ENCODE data around the gene HORMAD1.
"Not testable (repeated sequence)": the region's sequence is repeated elsewhere in the genome, so short reads cannot be mapped to it uniquely, and the experiment has no call there.

HORMAD1 gene, protein sequence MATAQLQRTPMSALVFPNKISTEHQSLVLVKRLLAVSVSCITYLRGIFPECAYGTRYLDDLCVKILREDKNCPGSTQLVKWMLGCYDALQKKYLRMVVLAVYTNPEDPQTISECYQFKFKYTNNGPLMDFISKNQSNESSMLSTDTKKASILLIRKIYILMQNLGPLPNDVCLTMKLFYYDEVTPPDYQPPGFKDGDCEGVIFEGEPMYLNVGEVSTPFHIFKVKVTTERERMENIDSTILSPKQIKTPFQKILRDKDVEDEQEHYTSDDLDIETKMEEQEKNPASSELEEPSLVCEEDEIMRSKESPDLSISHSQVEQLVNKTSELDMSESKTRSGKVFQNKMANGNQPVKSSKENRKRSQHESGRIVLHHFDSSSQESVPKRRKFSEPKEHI

DNA sequence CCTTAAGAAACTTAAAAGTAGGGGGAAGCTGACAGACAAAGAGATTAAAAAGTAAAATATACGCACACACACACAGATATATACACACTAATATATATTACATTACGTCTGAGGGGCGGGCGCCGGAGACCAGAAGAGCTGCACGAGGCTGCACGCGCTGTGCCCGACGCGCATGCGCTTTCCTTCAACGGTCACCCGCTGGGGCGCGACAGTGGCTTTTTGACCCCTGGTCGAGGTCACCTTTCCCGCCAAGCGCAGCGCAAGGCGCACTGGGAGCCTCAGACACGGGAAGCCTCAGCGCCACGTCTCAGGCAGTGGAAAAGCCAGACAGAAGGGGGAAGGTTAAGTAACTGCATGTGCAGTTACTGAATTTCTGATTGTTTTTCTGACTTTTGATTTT lies at the start of gene HORMAD1:
Gene HORMAD1, minus strand, starts transcription at position 193 of the 400 bp plus-strand sequence. CDS start 1,390 bp downstream, outside the sequence.
- no peak for DNase-seq (ENCODE audit: low read depth in 3 of 3, low spot score in 1 of 3)

DNA sequence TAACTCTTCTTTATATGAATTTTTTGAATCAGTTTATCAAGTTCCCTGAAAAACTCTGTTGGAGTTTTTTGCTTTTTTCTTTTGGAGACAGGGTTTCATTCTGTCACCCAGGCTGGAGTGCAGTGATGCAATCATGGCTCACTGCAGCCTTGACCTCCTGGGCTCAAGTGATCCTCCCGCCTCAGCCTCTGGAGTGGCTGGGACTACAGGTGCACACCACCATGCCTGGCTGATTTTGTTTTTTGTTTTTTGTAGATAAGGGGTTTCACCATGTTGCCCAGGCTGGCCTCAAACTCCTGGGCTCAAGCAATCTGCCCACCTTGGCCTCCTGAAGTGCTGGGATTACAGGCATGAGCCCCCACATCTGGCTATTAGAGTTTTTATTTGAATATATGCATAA lies 47.0 kb upstream of the HORMAD1 start:
- DNase-seq (ENCODE audit: low read depth in 3 of 3, low spot score in 1 of 3): not testable (repeated sequence)

DNA sequence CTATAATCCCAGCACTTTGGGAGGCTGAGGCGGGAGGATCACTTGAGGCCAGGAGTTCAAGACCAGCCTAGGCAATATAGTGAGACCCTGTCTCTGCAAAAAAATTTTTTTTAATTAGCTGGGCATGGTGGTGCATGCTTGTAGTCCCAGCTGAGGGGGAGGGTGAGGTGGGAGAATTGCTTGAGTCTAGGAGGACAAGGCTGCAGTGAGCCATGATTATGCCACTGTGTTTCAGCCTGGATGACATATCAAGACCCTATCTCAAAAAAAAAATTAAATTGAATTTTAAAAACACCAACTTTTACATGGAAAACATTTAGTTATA lies 45.2 kb upstream of the HORMAD1 start:
- not testable (repeated sequence) for DNase-seq (ENCODE audit: low read depth in 3 of 3, low spot score in 1 of 3)

DNA sequence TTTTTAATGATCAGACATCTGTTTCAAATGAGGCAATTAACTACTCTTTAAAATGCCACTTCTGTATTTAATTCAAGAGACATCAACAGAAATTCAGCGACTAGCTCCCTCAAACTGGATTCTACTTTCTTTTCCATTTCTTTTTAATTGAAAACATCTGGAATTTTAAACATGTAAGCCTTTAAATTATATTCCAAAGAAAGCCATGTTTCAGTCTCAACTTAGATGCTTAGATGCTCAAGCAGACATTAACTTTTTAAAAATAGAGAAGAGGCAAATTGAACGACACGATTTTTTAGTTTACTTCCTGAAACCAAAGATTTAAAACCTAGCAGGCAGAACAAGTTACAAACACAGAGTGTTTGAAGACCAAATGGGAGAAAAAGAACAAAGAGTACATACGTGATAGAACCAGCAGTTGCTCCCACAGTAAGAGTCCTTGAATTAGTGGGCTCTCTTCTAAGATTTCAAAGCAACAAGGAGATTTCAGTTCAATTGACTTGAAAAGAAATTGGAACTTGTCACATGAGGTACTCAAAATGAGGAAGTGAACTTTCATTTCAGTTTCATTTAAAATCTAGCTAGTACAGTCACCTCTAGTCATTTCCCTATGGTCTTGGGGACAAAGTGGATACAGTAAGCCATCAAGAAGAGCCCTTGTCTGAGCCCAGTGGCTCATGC lies 44.7 kb upstream of the HORMAD1 start, which contains the start of gene CTSS:
Gene CTSS, minus strand, starts transcription at position 483 of the 681 bp plus-strand sequence. CDS start 1,015 bp downstream, outside the sequence.
- DNase-seq (ENCODE audit: low read depth in 3 of 3, low spot score in 1 of 3): no peak

DNA sequence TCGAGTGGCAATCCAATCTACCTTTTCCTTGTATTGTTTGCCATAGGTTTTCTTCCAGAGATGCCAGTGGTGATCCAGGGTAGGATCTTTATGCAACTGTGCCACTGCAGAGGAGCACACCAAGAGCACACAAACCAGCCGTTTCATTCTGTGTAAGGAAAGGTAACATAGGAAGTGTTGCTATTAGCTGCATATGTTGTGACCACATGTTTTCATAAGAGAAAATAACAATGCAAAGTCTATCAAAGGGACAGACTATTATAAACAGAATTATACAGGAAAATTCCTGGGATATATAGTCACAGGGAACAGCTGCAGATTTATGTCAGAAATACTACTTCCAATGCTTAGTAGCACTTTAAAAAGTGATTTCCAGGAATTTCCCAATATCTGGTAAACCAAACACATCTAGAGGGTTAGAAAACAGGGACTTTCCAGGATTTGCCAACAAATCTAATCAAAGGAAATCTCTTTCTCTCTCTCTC lies 44.0 kb upstream of the HORMAD1 start:
- DNase-seq (ENCODE audit: low read depth in 3 of 3, low spot score in 1 of 3): no peak

DNA sequence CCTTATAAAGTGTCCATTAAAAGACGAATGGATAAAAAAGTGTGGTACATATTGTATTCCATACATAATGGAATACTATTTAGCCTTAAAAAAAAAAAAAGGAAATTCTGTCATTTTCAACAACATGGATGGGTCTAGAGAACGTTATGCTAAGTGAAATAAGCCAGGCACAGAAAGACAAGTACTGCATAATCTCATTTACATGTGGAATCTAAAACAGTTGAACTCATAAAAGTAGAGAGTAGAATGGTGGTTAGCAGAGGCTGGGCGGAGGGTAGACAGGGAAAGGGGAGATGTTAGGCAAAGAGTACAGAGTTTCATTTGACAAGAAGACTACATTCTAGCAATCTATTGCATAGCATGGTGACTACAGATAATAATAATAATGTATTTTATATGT lies 42.3 kb upstream of the HORMAD1 start:
- no peak for DNase-seq (ENCODE audit: low read depth in 3 of 3, low spot score in 1 of 3)

DNA sequence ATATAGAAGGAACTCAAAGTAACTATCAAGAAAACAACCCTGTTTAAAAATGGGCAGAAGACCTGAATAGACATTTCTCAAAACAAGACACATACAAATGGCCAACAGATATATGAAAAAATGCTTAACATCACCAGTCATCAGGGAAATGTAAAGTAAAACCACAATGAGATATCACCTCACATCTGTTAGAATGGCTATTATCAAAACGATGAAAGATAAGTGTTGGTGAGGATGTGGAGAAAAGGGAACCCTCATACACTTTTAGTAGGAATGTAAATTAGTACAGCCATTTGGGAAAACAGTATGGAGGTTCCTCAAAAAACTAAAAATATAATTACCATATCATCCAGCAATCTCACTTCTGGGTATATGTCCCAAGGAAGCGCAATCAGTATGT lies 41.9 kb upstream of the HORMAD1 start:
- no peak for DNase-seq (ENCODE audit: low read depth in 3 of 3, low spot score in 1 of 3)

DNA sequence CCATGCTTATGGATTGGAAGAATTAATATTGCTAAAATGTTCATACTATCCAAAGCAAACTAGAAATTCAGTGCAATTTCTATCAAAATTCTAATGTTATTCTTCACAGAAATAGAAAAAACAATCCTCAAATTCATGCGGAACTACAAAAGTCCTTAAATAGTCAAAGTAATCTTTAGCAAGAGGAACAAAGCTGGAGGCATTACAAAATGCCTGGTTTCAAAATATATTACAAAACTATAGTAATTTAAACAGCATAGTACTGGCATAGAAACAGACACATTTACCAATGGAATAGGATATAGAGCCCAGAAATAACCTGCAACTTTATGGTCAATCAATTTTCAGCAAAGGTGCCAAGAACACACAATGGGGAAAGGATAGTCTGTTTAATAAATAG lies 41.1 kb upstream of the HORMAD1 start:
- DNase-seq (ENCODE audit: low read depth in 3 of 3, low spot score in 1 of 3): no peak

DNA sequence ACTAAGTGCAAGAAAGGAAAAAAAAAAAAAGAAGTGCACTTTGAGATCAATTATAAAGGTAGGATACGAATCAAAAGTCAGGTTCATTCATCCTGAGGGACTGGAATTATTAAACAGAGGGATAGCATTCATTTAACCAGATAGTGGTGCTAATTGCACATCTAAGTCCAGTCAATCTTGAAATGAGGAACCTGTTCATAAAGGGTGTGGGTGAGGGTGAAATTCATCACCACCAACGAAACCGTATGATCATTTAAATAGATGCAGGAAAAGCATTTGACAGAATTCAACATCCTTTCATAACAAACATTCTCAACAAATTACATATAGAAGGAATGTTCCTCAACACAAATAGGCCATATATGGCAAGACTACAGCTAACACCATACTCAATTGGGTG lies 39.3 kb upstream of the HORMAD1 start:
- no peak for DNase-seq (ENCODE audit: low read depth in 3 of 3, low spot score in 1 of 3)

DNA sequence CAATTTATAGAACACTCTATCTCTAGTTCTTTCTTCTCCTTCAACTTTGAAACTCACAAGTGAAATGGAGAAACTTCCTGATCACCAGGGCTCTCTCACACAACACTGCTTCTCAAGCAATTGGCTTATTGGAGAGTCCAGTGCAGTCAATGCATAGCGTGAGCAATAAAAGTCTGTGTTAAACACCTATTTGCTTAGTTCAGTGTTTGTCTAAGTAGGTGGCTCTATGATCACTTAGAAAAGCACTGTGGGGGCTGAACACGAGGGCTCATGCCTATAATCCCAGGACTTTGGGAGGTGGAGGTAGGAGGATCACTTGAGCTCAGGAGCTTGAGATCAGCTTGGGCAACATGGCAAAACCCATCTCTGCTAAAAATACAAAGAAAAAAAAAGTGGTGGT lies 32.7 kb upstream of the HORMAD1 start:
- no peak for DNase-seq (ENCODE audit: low read depth in 3 of 3, low spot score in 1 of 3)

DNA sequence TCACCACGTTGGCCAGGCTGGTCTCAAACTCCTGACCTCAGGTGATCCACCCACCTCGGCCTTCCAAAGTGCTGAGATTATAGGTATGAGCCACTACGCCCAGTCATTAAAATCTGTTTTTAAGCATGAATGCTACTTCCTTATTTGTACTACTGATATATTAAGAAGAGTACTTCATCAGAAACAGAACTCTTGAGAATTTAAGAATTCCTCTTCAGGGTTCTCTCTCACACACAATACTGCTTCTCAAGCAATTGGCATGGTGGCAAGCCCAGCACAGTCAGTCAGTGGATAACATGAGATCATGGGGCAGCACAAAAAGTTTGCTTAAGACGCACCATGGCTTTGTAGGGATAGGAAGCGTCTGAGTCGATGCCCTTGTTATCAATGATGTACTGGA lies 30.7 kb upstream of the HORMAD1 start:
- no peak for DNase-seq (ENCODE audit: low read depth in 3 of 3, low spot score in 1 of 3)

DNA sequence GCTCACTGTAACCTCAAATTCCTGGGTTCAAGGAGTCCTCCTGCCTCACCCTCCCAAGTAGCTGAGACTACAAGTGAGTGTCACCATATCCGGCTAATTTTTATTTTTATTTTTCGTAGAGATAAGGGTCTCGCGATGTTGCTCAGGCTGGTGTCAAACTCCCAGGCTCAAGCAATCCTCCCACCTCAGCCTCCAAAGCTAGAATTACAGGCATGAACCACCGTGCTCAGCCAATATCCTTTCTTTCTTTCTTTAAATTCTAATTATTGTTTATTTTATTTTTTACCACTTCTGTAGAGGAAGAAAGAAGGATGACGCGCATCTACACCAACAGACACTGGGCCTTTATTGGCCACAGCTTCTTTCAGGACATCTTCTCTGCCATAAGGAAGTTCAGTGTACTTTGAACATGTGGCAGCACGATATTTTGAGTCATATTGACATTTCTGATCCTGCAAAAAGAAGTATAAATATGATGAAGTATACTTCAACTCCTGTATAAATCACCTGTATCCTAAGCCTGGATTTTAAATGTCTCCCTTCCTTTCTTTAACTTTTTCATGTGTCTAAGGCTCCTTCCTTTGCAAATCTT lies 29.1 kb upstream of the HORMAD1 start:
- no peak for DNase-seq (ENCODE audit: low read depth in 3 of 3, low spot score in 1 of 3)

DNA sequence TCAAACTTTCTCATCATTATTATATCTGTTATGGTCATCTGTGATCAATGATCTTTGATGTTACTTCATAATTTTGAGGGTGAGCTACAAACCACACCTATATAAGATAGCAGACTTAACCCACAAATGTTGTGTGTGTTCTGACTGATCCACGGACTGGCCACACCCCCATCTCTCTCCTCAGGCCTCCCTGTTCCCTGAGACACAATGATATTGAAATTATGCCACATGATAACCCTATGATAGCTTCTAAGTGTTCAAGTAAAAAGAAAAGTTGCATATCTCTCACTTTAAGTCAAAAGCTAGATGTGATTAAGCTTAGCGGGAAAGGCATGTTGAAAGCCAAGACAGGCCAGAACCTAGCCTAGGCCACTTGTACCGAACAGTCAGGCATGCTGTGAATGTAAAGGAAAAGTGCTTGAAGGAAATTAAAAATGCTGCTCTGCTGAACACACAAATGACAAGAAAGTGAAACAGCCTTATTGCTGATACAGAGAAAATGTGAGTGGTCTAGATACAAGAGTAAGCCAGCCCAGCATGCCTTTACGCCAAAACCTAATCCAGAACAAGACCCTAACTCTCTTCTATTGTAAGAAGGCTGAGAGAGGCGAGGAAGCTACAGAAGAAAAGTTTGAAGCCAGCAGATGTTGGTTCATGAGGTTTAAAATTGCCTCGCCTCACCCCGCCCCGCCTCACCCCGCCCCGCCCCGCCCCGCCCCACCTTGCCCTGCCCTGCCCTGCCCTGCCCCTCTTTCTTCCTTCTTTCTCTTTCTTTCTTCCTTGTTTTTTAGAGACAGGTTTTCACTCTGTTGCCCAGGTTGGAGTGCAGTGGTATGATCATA lies 28.4 kb upstream of the HORMAD1 start:
- no peak for DNase-seq (ENCODE audit: low read depth in 3 of 3, low spot score in 1 of 3)

DNA sequence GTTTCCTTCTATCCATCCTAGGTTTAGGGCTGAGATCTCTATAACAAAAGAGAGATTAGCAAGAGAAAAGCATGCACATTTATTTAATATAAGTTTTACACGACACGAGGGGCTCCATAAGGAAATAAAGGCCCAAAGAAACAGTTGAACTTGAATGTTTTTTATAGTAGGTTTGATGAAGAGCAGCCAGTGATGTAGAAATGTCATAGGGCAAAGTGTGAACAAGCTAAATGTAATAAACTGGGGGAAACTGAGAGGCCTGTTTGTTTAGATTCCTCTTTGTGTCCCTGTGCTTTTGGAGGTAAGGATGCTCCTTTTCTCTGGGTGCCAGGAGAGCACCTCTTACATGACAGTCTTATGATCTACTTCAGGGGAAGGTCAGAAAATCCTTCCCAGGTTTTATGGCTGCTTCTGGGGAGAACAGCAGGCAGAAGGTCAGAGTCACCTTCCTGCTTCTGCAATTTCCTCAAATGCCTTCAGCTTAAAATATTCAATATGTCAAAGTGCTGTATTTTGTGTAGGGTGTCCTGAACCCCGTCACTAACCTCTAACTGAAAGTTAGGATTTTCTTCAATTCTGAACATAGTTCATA lies 9.5 kb upstream of the HORMAD1 start:
- no peak for DNase-seq (ENCODE audit: low read depth in 3 of 3, low spot score in 1 of 3)

DNA sequence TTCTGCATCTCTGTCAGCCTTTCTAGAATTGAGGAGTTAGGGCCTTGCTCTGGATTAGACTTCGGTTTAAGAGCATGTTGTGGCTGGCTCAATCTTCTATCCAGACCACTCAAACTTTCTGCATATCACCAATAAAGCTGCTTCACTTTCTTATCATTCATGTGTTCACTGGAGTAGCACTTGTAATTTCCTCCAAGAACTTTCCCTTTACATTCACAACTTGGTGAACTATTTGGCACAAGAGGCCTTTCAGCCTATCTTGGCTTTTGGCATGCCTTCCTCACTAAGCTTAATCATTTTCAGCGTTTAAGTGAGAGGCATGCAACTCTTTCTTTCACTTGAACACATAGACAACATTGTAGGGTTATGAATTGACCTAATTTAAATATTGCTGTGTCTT lies 3.6 kb upstream of the HORMAD1 start:
- no peak for DNase-seq (ENCODE audit: low read depth in 3 of 3, low spot score in 1 of 3)

DNA sequence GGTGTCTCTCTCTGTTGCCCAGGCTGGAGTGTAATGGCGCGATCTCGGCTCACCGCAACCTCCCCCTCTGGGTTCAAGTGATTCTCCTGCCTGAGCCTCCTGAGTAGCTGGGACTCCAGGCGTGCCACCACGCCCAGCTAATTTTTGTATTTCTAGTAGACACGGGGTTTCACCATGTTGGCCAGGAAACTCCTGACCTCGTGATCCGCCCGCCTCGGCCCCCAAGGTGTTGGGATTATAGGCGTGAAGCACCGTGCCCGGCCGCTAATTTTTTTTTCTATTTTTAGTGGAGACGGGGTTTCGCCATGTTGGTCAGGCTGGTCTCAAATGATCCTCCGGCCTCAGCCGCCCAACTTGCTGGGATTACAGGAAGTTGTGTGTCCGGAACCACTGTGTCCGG lies 597 bp downstream of the HORMAD1 start:
- DNase-seq (ENCODE audit: low read depth in 3 of 3, low spot score in 1 of 3): no peak

DNA sequence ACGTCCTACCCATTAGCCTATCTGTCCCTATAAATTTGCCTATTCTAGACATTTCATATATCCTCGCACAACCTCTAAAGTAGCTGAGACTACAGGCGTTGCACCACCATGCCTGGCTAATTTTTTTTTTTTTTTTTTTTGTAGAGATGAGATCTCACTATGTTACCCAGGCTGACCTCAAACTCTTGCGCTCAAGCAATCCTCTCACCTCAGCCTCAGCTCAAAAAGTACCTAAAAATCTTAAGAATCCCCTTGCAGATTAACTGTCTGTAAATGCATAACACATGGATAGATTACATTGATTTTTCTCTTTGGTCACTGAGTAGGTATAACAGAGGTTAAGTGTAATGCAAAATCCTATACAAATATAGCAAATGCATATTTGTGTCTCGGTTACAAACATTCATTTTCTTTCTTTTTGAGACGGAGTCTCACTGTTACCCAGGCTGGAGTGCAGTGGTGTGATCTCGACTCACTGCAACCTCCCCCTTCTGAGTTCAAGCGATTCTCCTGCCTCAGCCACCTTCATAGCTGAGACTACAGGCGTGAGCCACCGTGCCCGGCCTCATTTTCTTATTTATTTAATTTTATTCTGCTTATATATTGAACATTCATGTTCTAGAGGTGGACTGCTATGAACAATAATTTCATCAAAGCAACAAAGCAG lies 2.3 kb downstream of the HORMAD1 start:
- no peak for DNase-seq (ENCODE audit: low read depth in 3 of 3, low spot score in 1 of 3)

DNA sequence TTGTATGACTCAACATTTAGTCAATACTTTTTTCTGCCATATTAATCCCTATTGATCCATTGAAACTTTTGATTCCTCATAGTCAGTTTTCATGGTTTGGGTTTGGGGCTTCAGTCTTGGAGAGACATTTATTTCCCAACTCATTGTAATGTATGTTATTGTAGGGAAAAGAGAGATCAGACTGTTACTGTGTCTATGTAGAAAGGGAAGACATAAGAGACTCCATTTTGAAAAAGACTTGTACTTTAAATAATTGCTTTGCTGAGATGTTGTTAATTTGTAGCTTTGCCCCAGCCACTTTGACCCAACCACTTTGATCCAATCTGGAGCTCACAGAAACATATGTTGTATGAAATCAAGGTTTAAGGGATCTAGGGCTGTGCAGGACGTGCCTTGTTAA lies 11.7 kb downstream of the HORMAD1 start:
- DNase-seq (ENCODE audit: low read depth in 3 of 3, low spot score in 1 of 3): not testable (repeated sequence)

DNA sequence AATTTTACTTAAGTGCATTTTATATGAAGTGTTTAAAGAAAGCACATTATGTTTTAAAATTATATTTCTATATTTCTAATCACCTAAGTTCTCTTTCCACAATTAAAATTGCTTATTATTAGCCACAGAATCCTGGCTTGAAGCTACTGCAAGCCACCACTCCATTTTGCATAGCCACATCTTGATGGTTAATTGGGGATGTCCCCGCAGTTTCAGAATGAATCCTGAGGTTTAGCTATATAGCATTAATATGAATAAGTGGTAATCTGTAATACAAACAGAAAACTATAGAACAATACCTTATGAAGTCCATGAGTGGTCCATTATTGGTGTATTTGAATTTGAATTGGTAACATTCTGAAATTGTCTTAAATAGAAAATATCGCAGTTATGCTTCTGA lies 12.1 kb downstream of the HORMAD1 start:
- DNase-seq (ENCODE audit: low read depth in 3 of 3, low spot score in 1 of 3): no peak

DNA sequence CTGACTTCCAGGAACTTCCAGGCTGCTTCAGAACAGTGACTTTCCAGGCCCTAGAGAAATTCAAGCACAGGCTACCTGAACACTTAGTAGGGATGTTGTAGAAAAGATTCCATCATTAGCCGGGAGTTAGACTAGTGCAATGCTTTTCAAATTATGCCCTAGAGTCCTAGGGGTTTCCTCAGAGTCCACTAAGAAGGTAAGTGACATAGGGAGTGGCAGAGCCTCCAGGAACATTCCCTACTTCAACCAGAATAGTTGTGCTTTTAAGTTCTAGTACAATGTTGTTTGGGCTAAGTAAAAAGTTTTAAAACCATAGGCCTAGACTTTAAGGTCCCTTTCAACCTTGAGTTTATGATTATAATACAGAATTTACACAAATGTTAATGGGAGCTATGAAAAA lies 14.6 kb downstream of the HORMAD1 start:
- no peak for DNase-seq (ENCODE audit: low read depth in 3 of 3, low spot score in 1 of 3)

Measured in stimulated activated CD4-positive, alpha-beta T cell treated with anti-CD3 and anti-CD28 coated beads, TNF-alpha, amount 100 ng/mL, for 1 hour (primary cell).